Panc1 (cell line): ENCODE measurements around the gene WNT3A. TPM values are rescaled to one million over a fixed set of nuclear protein-coding genes. Genes with fewer than 3 reads are reported as not detected.

Experiments used
- ATAC-seq: fragments of 200-7000 bp; cut with Tn5 transposase; 2 replicates; pipeline ENCODE4 v1.9.1; 2020; ENCODE audit warnings: mild to moderate bottlenecking, moderate library complexity
- BruUV-seq: library from RNA; stranded (reverse); fragments of 400-500 nt; replicated peaks from 2 replicates; lab custom pipeline; 2021; lab: Mats Ljungman, UMichigan
- CTCF ChIA-PET: fragments of 300-600 bp; sonication (Branson Sonifier 250); formaldehyde crosslinking; loops from one replicate; lab custom pipeline; 2022; ENCODE audit warnings: antibody characterized with exemption; lab: Charles Lee
- POLR2A ChIA-PET: fragments of 300-600 bp; sonication (Branson Sonifier 250); formaldehyde crosslinking; loops from one replicate; lab custom pipeline; 2022; ENCODE audit warnings: antibody characterized with exemption; lab: Charles Lee
- DNase-seq: peaks from one replicate; pipeline ENCODE4 v3.0.0-alpha.2; 2010; ENCODE audit warnings: low read depth, low spot score
- H3K27ac ChIP-seq: 2 replicates; pipeline ENCODE4 v1.5.1; 2011; ENCODE audit warnings: mild to moderate bottlenecking, low read length, inconsistent platforms
- H3K27me3 ChIP-seq: fragments of 200-500 bp; sonication (Bioruptor generic); 2 replicates; pipeline ENCODE4 v1.6.0; 2014; ENCODE audit warnings: low read length, inconsistent platforms; ENCODE audit not compliant: control insufficient read depth, insufficient read depth
- H3K36me3 ChIP-seq: fragments of 200-500 bp; sonication (Bioruptor generic); 2 replicates; pipeline ENCODE4 v1.5.1; 2014; ENCODE audit warnings: inconsistent platforms, mild to moderate bottlenecking, low read length, moderate library complexity; ENCODE audit not compliant: control insufficient read depth, insufficient read depth
- H3K4me1 ChIP-seq: 2 replicates; pipeline ENCODE4 v1.5.1; 2011; ENCODE audit warnings: inconsistent platforms, mild to moderate bottlenecking, low read length, moderate library complexity; ENCODE audit not compliant: control insufficient read depth, insufficient read depth
- H3K4me3 ChIP-seq, 2 experiments: 2 replicates each; pipeline ENCODE4 v1.5.1; 2011 to 2012; ENCODE audit warnings: low read depth in 2 of 2, low read length in 2 of 2, mild to moderate bottlenecking in 2 of 2, inconsistent platforms in 1 of 2, moderate library complexity in 1 of 2
- H3K9me3 ChIP-seq: fragments of 200-500 bp; sonication (Bioruptor generic); 2 replicates; pipeline ENCODE4 v1.5.1; 2014; ENCODE audit warnings: low read depth, mild to moderate bottlenecking, inconsistent platforms, low read length, moderate library complexity; ENCODE audit not compliant: control insufficient read depth, insufficient read depth
- POLR2AphosphoS5 ChIP-seq: IDR thresholded peaks from 2 replicates; pipeline ENCODE4 v1.6.1; 2012; ENCODE audit warnings: mild to moderate bottlenecking, low read depth, low read length, moderate library complexity
- SIN3A ChIP-seq: IDR thresholded peaks from 2 replicates; pipeline ENCODE4 v1.6.1; 2012; ENCODE audit warnings: low read depth, mild to moderate bottlenecking, low read length, moderate library complexity, borderline replicate concordance; ENCODE audit not compliant: insufficient read depth
- TCF7L2 ChIP-seq: IDR thresholded peaks from 2 replicates; pipeline ENCODE4 v1.6.1; 2011; ENCODE audit warnings: mild to moderate bottlenecking, low read depth, low read length, inconsistent platforms
- in situ Hi-C: cut with HindIII; loops from 2 replicates; pipeline ENCODE4 v1.10.0; 2016; ENCODE audit warnings: low sequenced_read_pairs, low pct_unique_long_range_greater_than_20kb
- intact Hi-C: fragments of 100-400 bp; cut with micrococcal nuclease; formaldehyde crosslinking; loops from one replicate; pipeline ENCODE4 v1.10.0; 2022; ENCODE audit not compliant: unreplicated experiment
- total RNA-seq: library from RNA; stranded (reverse); gene quantifications from one replicate; pipeline ENCODE4 v1.2.1, GENCODE V29; 2021; ENCODE audit not compliant: unreplicated experiment
- TF ChIP-seq, protein P1 (sequence below), 2 experiments: IDR thresholded peaks; 2 replicates each; pipeline ENCODE4 v1.6.1; 2011 to 2012; ENCODE audit warnings: low read depth in 2 of 2, control low read depth in 1 of 2, low read length in 1 of 2, mild to moderate bottlenecking in 1 of 2, moderate library complexity in 1 of 2; ENCODE audit not compliant: insufficient read depth in 1 of 2
- TF ChIP-seq, protein P2 (sequence below): fragments of 450-650 bp; IDR thresholded peaks from 2 replicates; pipeline ENCODE4 v1.5.1; 2017; ENCODE audit warnings: mild to moderate bottlenecking

Gene WNT3A
- total RNA-seq, 1 experiment from 2014 or later: not detected

DNA sequence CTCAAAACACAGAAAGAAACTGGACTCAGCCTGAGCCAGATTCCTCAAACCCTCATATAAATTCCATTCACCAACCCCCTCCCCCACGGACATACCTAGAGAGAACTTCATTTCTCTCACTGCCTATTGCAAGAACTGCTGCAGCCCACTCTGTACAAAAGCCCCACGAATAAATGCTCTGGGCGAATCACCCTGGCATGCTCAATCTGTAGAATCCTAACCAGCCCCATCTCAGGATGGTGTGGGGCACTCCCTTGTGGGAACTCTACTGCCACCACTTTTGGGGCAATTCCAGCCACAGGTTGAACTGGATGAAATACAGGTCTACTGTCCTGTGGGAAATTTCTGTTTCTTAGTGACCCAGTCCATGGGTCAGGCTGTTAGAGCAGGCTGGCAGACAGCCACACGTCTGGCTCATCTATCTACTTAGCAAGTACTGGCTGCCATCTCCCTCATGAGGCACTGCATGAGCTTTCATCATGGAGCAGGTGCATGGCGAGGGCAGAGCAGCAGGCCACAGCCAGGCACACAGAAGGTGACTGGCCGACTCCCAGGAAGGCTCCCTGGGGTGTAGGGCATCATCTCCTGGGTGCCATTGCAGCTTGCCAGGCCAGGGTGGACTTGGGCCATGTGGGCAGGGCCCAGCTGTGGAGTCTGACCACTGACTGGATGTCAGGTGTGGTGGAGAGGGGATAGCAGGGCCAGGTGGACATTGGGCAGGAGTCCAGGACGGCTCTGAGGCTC lies 97.9 kb downstream of the WNT3A start:
- Histone ChIP-seq H3K4me1 (peaks cover 31% of the 10 kb centered on the region), H3K9me3 (no peaks in the 10 kb centered on the region), H3K36me3 (peaks cover 5% of the 10 kb centered on the region; the same call in 1 of the 2 replicates), H3K27ac (no peak overlapping the region), H3K4me3 (no peak overlapping the region), H3K27me3 (no peaks in the 10 kb centered on the region)
- TF ChIP-seq TCF7L2 (no peak), POLR2AphosphoS5 (no peak), SIN3A (no peak)
- TF ChIP-seq, protein P1, sequence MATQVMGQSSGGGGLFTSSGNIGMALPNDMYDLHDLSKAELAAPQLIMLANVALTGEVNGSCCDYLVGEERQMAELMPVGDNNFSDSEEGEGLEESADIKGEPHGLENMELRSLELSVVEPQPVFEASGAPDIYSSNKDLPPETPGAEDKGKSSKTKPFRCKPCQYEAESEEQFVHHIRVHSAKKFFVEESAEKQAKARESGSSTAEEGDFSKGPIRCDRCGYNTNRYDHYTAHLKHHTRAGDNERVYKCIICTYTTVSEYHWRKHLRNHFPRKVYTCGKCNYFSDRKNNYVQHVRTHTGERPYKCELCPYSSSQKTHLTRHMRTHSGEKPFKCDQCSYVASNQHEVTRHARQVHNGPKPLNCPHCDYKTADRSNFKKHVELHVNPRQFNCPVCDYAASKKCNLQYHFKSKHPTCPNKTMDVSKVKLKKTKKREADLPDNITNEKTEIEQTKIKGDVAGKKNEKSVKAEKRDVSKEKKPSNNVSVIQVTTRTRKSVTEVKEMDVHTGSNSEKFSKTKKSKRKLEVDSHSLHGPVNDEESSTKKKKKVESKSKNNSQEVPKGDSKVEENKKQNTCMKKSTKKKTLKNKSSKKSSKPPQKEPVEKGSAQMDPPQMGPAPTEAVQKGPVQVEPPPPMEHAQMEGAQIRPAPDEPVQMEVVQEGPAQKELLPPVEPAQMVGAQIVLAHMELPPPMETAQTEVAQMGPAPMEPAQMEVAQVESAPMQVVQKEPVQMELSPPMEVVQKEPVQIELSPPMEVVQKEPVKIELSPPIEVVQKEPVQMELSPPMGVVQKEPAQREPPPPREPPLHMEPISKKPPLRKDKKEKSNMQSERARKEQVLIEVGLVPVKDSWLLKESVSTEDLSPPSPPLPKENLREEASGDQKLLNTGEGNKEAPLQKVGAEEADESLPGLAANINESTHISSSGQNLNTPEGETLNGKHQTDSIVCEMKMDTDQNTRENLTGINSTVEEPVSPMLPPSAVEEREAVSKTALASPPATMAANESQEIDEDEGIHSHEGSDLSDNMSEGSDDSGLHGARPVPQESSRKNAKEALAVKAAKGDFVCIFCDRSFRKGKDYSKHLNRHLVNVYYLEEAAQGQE (IDR thresholded peaks at IDR 0.05; ENCODE audit: insufficient read depth in 1 of 2, low read depth in 2 of 2, low read length in 1 of 2): no peak
- TF ChIP-seq, protein P2, sequence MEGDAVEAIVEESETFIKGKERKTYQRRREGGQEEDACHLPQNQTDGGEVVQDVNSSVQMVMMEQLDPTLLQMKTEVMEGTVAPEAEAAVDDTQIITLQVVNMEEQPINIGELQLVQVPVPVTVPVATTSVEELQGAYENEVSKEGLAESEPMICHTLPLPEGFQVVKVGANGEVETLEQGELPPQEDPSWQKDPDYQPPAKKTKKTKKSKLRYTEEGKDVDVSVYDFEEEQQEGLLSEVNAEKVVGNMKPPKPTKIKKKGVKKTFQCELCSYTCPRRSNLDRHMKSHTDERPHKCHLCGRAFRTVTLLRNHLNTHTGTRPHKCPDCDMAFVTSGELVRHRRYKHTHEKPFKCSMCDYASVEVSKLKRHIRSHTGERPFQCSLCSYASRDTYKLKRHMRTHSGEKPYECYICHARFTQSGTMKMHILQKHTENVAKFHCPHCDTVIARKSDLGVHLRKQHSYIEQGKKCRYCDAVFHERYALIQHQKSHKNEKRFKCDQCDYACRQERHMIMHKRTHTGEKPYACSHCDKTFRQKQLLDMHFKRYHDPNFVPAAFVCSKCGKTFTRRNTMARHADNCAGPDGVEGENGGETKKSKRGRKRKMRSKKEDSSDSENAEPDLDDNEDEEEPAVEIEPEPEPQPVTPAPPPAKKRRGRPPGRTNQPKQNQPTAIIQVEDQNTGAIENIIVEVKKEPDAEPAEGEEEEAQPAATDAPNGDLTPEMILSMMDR: no peak
- in situ Hi-C loops (no loop called here), intact Hi-C loops (no loop called here)
- ATAC-seq: no peak
- no TSS peak for BruUV-seq
- DNase-seq: no peak
- POLR2A ChIA-PET: no interaction called here
- CTCF ChIA-PET: no interaction called here

DNA sequence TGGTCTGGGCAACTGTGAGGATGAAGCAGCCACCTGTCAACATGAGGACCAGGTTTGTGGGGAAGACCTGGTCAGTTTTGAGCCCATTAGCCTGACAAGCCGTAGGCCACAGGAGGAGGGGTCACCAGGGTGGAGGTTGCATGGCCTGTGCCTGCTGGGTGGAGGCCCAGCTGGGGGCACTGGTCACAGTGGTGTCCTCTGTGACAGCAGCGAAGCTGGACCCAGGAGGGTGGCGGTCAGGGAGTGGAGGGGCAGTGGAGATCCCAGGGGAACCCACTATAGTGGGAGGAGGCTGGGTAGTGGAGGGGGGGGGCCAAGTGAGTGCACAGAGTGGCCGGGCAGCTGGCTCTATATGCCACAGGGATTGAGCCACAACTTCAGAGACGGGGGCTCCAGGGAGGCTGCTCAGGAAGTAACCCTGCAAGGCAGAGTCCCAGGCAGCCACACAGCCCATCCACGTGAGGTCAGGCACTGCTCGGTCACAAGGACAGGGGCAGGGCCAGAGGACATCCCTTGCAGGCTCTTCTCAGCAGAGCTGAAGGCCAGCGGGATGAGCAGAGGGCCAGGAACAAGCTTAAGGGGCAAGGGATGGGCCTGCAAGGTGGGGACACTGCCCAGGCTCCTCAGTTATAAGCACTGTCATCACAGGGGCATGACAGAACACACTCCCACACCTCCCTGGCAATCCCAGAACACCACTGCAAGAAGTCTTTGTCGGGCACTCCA lies 98.6 kb downstream of the WNT3A start:
- Histone ChIP-seq H3K9me3 (no peaks in the 10 kb centered on the region), H3K36me3 (peaks cover 5% of the 10 kb centered on the region; the same call in 1 of the 2 replicates), H3K27me3 (no peaks in the 10 kb centered on the region), H3K27ac (no peak overlapping the region), H3K4me3 (no peak overlapping the region), H3K4me1 (peaks cover 28% of the 10 kb centered on the region)
- TF ChIP-seq, protein P2: no peak
- TF ChIP-seq SIN3A: no peak
- TF ChIP-seq POLR2AphosphoS5: no peak
- TF ChIP-seq, protein P1 (IDR thresholded peaks at IDR 0.05; ENCODE audit: insufficient read depth in 1 of 2, low read depth in 2 of 2, low read length in 1 of 2): no peak
- no peak for TF ChIP-seq TCF7L2
- ATAC-seq (no peak), DNase-seq (no peak)
- intact Hi-C loops: no loop called here
- CTCF ChIA-PET: interaction anchor here (0.9 kb wide), 1 partner anchor 60 kb away, joined by 3 read pairs; the partner anchor contains the start of gene IBA57
- no TSS peak for BruUV-seq
- POLR2A ChIA-PET: no interaction called here
- in situ Hi-C loops: no loop called here
